OCI-LY3 (cell line): ENCODE results near the gene KCNQ1.

ENCODE experiments used
- H2AFZ ChIP-seq: fragments of 200-600, 300-600 bp; shearing (Covaris generic); 2 replicates; pipeline ENCODE4 v1.6.0; 2014; ENCODE audit warnings: antibody characterized with exemption, low read depth, low read length
- H3K27ac ChIP-seq: fragments of 200-600, 300-600 bp; sonication (generic); 2 replicates; pipeline ENCODE4 v1.5.1; 2014; ENCODE audit warnings: mild to moderate bottlenecking, low read length, moderate library complexity, mixed read lengths
- H3K27me3 ChIP-seq: fragments of 200-600, 300-600 bp; sonication (generic); 2 replicates; pipeline ENCODE4 v1.6.1; 2014; ENCODE audit warnings: low read depth, low read length, mixed read lengths
- H3K36me3 ChIP-seq: fragments of 200-600, 300-600 bp; sonication (generic); replicated peaks from 2 replicates; pipeline ENCODE3; 2014; ENCODE audit warnings: low read depth, low read length, mixed read lengths
- H3K4me1 ChIP-seq: fragments of 300-600, 200-600 bp; sonication (generic); 2 replicates; pipeline ENCODE4 v1.6.1; 2014; ENCODE audit warnings: low read length, mixed read lengths
- H3K4me2 ChIP-seq: fragments of 200-600, 300-600 bp; sonication (generic); 2 replicates; pipeline ENCODE4 v1.6.1; 2014; ENCODE audit warnings: low read length, mixed read lengths
- H3K4me3 ChIP-seq: fragments of 300-600, 200-600 bp; sonication (generic); 2 replicates; pipeline ENCODE4 v1.5.1; 2014; ENCODE audit warnings: antibody characterized with exemption, mild to moderate bottlenecking, low read length, moderate library complexity
- H3K79me2 ChIP-seq: fragments of 300-600, 200-600 bp; shearing (Covaris generic); 2 replicates; pipeline ENCODE4 v1.6.1; 2014; ENCODE audit warnings: mild to moderate bottlenecking, low read length, mixed read lengths
- H3K9ac ChIP-seq: fragments of 300-600, 200-600 bp; shearing (Covaris generic); 2 replicates; pipeline ENCODE4 v1.6.0; 2014; ENCODE audit warnings: mild to moderate bottlenecking, low read length, moderate library complexity
- H3K9me3 ChIP-seq: fragments of 200-600, 300-600 bp; shearing (Covaris generic); 2 replicates; pipeline ENCODE4 v1.6.1; 2014; ENCODE audit warnings: low read length, mixed read lengths; ENCODE audit not compliant: insufficient read depth
- H4K20me1 ChIP-seq: fragments of 200-600, 300-600 bp; sonication (generic); 2 replicates; pipeline ENCODE4 v1.6.1; 2016; ENCODE audit warnings: low read length, mixed read lengths; ENCODE audit not compliant: insufficient read depth
- EZH2phosphoT487 ChIP-seq: fragments of 200-600 bp; shearing (Covaris generic); IDR thresholded peaks from 2 replicates; pipeline ENCODE4 v1.6.1; 2018; ENCODE audit warnings: antibody characterized with exemption, mixed run types, low read depth
- TF ChIP-seq, protein P1 (sequence below): fragments of 200-600, 300-600 bp; sonication (generic); IDR thresholded peaks from 2 replicates; pipeline ENCODE4 v1.5.1; 2014; ENCODE audit warnings: antibody characterized with exemption, low read length, low read depth

The KCNQ1 gene

DNA sequence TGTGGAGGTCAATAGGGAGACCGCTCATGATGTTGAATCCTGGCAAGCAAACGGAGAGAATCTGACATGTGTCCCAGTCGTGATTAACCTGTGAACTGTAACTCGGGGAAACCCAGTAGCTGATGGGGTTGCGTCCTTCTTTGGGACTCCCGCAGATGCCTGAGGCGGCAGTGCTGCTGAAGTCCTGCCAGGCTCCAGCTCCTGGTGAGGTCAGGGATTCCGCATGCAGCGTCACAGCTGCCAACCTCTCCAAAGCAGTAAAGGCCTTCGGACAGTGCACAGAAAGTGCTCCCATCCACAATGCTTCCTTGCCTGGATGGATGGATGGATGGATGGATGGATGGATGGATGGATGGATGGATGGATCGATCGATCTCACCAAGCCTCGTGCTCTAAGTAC is 13.5 kb downstream of the KCNQ1 start:
- Histone ChIP-seq H3K36me3 (no peaks in the 10 kb centered on the region), H3K9ac (no peak overlapping the region), H2AFZ (no peak overlapping the region), H3K27me3 (no peaks in the 10 kb centered on the region), H3K79me2 (no peaks in the 10 kb centered on the region), H3K9me3 (no peaks in the 10 kb centered on the region), H3K4me3 (no peak overlapping the region), H3K4me1 (no peaks in the 10 kb centered on the region), H3K27ac (no peak overlapping the region), H3K4me2 (no peak overlapping the region), H4K20me1 (no peaks in the 10 kb centered on the region)
- TF ChIP-seq, protein P1, sequence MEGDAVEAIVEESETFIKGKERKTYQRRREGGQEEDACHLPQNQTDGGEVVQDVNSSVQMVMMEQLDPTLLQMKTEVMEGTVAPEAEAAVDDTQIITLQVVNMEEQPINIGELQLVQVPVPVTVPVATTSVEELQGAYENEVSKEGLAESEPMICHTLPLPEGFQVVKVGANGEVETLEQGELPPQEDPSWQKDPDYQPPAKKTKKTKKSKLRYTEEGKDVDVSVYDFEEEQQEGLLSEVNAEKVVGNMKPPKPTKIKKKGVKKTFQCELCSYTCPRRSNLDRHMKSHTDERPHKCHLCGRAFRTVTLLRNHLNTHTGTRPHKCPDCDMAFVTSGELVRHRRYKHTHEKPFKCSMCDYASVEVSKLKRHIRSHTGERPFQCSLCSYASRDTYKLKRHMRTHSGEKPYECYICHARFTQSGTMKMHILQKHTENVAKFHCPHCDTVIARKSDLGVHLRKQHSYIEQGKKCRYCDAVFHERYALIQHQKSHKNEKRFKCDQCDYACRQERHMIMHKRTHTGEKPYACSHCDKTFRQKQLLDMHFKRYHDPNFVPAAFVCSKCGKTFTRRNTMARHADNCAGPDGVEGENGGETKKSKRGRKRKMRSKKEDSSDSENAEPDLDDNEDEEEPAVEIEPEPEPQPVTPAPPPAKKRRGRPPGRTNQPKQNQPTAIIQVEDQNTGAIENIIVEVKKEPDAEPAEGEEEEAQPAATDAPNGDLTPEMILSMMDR = no peak
- no peak for TF ChIP-seq EZH2phosphoT487

DNA sequence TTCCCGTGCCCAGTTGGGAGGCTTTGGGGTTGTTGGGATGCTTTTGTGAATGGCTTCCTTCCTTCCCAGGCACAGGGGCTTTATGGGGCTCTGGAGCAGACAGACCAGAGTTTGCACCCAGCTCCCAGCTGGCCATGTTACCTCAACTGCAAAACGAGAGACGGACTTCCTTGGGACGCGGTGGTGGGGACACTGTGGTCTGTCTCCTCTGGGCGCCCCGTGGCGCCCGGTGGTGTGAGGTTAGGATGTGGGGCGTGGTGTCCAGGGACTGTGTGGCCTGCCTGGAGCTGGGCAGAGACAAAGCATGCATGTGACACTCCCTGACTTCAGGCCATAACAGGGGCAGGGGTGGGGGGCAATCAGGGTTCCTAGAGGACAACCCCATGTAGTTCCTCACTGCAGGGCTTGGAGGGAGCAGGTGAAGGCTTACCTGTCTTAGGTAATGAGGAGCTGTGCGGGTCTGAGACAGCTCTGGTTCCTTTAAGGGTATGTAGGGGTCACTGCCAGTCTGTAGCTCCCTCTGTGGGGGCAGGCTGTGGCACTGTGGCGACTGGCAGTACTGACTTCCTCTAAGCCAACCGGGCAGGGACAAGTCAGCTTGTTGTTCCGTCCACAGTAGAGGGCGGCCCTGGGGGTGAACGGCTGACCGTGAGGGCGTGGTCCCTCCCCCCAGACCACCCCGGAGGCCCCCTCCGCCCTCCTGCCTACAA is 14.4 kb downstream of the KCNQ1 start:
- no peaks in the 10 kb centered on the region for H3K79me2 ChIP-seq
- H3K27me3 ChIP-seq = no peaks in the 10 kb centered on the region
- no peak overlapping the region for H3K27ac ChIP-seq
- no peaks in the 10 kb centered on the region for H4K20me1 ChIP-seq
- no peak overlapping the region for H3K4me3 ChIP-seq
- no peaks in the 10 kb centered on the region for H3K9me3 ChIP-seq
- H3K36me3 ChIP-seq = no peaks in the 10 kb centered on the region
- H3K4me1 ChIP-seq = no peaks in the 10 kb centered on the region
- TF ChIP-seq EZH2phosphoT487 = no peak
- TF ChIP-seq, protein P1 = no peak
- no peak overlapping the region for H3K4me2 ChIP-seq
- no peak overlapping the region for H3K9ac ChIP-seq
- H2AFZ ChIP-seq = no peak overlapping the region

DNA sequence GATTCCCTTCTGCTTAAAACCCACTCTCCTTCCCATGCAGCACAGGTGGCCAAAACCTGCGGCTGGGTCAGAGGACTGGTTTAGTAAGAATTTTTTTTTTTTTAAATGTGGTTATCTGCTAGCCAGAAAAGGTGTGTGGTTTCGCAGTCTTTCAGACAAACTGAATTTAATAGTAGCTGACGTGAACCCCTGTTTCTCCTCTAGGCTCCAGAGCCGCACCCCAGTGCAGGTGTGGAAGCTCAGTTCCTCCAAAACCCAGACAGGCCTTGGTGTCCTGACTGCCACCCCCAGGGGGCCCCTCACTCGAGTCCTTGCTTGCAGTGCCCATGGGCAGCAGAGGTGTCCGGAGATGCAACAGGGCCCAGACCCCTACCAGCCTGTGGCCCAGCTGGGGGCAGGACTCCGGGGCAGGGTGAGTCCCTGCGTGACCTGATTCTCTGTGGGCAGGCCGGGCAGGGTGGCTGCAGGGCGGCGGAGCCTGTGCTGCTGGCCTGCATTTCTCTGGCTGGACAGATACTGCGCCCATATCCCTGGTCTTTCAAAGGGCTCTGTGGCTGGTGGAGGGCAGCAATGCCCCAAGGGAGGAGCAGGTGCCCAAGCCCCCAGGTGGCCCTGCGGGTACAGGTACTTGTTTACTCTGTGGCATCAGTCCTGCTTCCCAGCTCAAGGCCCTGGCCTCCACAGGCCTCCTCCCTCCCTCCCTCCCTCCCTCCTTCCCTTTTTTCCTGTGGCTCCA is 15.2 kb downstream of the KCNQ1 start:
- Histone ChIP-seq H3K27ac (no peak overlapping the region), H4K20me1 (no peaks in the 10 kb centered on the region), H3K4me1 (no peaks in the 10 kb centered on the region)

More for the DNA sequence above, 15.2 kb downstream of the KCNQ1 start:
- no peak overlapping the region for H3K9ac ChIP-seq
- H3K79me2 ChIP-seq = no peaks in the 10 kb centered on the region
- TF ChIP-seq, protein P1 = no peak
- no peak for TF ChIP-seq EZH2phosphoT487
- H3K4me3 ChIP-seq = no peak overlapping the region
- H3K4me2 ChIP-seq = no peak overlapping the region
- no peaks in the 10 kb centered on the region for H3K9me3 ChIP-seq
- no peaks in the 10 kb centered on the region for H3K36me3 ChIP-seq
- H2AFZ ChIP-seq = no peak overlapping the region
- H3K27me3 ChIP-seq = no peaks in the 10 kb centered on the region
